A673 (cell line): Measurements from ENCODE around the gene AHRR. TPM values are rescaled to one million over a fixed set of nuclear protein-coding genes. Genes with fewer than 3 reads are reported as not detected.

Experiments used
- BruUV-seq: library from RNA; stranded (reverse); fragments of 400-500 nt; replicated peaks from 2 replicates; lab custom pipeline; 2021; lab: Mats Ljungman, UMichigan
- CTCF ChIA-PET: fragments of 300-600 bp; sonication (Branson Sonifier 250); formaldehyde crosslinking; loops from one replicate; lab custom pipeline; 2022; ENCODE audit warnings: antibody characterized with exemption; lab: Charles Lee
- POLR2A ChIA-PET: fragments of 300-600 bp; sonication (Branson Sonifier 250); formaldehyde crosslinking; loops from one replicate; lab custom pipeline; 2022; ENCODE audit warnings: antibody characterized with exemption; ENCODE audit not compliant: low non-redundant PET; lab: Charles Lee
- DNase-seq: peaks from one replicate; pipeline ENCODE4 v3.0.0-alpha.2; 2015; ENCODE audit warnings: low spot score
- H3K27ac ChIP-seq: fragments of 200-600 bp; sonication (generic); 2 replicates; pipeline ENCODE4 v1.5.1; 2016; ENCODE audit warnings: mixed run types, low read depth, mild to moderate bottlenecking, mixed read lengths, antibody characterized with exemption, low read length; ENCODE audit not compliant: poor library complexity, severe bottlenecking
- H3K27me3 ChIP-seq: fragments of 200-600 bp; sonication (generic); replicated peaks from 2 replicates; pipeline ENCODE4 v1.6.1; 2017; ENCODE audit warnings: mixed run types, low read depth, mild to moderate bottlenecking, mixed read lengths, antibody characterized with exemption, low read length; ENCODE audit not compliant: insufficient read depth, poor library complexity
- H3K36me3 ChIP-seq: fragments of 200-600 bp; sonication (generic); 2 replicates; pipeline ENCODE4 v1.6.1; 2016; ENCODE audit warnings: mixed run types, mild to moderate bottlenecking, mixed read lengths, antibody characterized with exemption, low read length; ENCODE audit not compliant: insufficient read depth, poor library complexity, severe bottlenecking
- H3K4me1 ChIP-seq: fragments of 200-600 bp; sonication (generic); 2 replicates; pipeline ENCODE4 v1.6.1; 2017; ENCODE audit warnings: mixed run types, mild to moderate bottlenecking, mixed read lengths, antibody characterized with exemption, low read length; ENCODE audit not compliant: insufficient read depth, poor library complexity, severe bottlenecking
- H3K4me3 ChIP-seq: fragments of 200-600 bp; sonication (generic); 2 replicates; pipeline ENCODE4 v1.5.1; 2016; ENCODE audit warnings: low read depth, mixed run types, mild to moderate bottlenecking, mixed read lengths, low read length; ENCODE audit not compliant: poor library complexity, severe bottlenecking
- H3K9me3 ChIP-seq: fragments of 200-600 bp; sonication (generic); 2 replicates; pipeline ENCODE4 v1.6.1; 2016; ENCODE audit warnings: mixed run types, low read depth, mild to moderate bottlenecking, mixed read lengths, antibody characterized with exemption, low read length; ENCODE audit not compliant: poor library complexity, severe bottlenecking
- EZH2 ChIP-seq: fragments of 200-600 bp; sonication (generic); IDR thresholded peaks from 2 replicates; pipeline ENCODE4 v1.6.1; 2017; ENCODE audit warnings: borderline replicate concordance, low read depth, mild to moderate bottlenecking, mixed read lengths, antibody characterized with exemption, low read length; ENCODE audit not compliant: poor library complexity, severe bottlenecking
- intact Hi-C: fragments of 100-400 bp; cut with micrococcal nuclease; formaldehyde crosslinking; loops from one replicate; pipeline ENCODE4 v1.10.0; 2022; ENCODE audit not compliant: unreplicated experiment
- total RNA-seq: library from RNA; stranded (reverse); gene quantifications from 2 replicates; pipeline ENCODE4 v1.2.3, GENCODE V29; 2021
- TF ChIP-seq, protein P1 (sequence below): fragments of 300-800, 200-600 bp; sonication (generic); conservative IDR thresholded peaks from 2 replicates; pipeline ENCODE4 v1.5.1; 2017; ENCODE audit warnings: low read depth, mild to moderate bottlenecking, antibody characterized with exemption, low read length, moderate library complexity, mixed read lengths

AHRR gene
- total RNA-seq, 1 experiment from 2014 or later, result 2.2 TPM

GRCh38 chr5:374631-375335, 53.3 kb downstream of the AHRR start:
- H3K27me3 ChIP-seq, result no peaks in the 10 kb centered on the region
- no peak for DNase-seq
- peaks cover 37% of the 10 kb centered on the region for H3K4me1 ChIP-seq
- intact Hi-C loops, result no loop called here
- H3K4me3 ChIP-seq, result peak overlapping the region; percentile 43
- no peaks in the 10 kb centered on the region for H3K36me3 ChIP-seq
- peak overlapping the region; percentile 72 for H3K27ac ChIP-seq
- no TSS peak for BruUV-seq
- ChIA-PET CTCF (no interaction called here), POLR2A (no interaction called here)
- TF ChIP-seq, protein P1, sequence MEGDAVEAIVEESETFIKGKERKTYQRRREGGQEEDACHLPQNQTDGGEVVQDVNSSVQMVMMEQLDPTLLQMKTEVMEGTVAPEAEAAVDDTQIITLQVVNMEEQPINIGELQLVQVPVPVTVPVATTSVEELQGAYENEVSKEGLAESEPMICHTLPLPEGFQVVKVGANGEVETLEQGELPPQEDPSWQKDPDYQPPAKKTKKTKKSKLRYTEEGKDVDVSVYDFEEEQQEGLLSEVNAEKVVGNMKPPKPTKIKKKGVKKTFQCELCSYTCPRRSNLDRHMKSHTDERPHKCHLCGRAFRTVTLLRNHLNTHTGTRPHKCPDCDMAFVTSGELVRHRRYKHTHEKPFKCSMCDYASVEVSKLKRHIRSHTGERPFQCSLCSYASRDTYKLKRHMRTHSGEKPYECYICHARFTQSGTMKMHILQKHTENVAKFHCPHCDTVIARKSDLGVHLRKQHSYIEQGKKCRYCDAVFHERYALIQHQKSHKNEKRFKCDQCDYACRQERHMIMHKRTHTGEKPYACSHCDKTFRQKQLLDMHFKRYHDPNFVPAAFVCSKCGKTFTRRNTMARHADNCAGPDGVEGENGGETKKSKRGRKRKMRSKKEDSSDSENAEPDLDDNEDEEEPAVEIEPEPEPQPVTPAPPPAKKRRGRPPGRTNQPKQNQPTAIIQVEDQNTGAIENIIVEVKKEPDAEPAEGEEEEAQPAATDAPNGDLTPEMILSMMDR, result no peak
- no peak for TF ChIP-seq EZH2
- H3K9me3 ChIP-seq, result no peaks in the 10 kb centered on the region

DNA sequence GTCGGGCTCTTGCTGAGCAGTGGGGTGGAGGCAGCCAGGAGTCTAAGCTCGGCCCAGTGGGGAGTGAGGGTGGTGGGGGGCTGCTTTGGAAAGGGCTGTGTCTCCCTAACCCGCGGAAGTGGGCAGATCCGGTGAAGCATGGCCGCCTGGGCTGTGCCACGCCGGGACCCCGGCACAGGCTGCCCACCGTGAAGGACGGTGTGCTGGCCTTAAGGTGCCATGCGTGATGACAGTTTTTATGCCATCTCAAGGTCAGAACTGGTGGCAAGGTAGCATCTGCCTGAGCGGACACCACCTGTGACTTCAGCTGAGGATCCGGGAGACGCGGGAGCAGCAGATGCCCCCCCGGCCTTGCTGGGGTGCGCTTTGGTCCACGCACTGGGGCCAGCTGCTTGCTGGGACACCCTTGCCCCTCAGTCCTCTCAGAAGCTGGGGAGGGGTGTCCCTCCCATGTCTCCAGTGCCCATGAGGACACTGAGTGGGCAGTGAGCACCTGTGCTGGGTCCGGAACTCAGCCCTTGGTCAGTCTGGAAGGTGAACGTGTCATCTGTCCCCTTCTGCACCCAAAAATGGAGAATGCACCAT, 53.9 kb downstream of the AHRR start:
- POLR2A ChIA-PET, result no interaction called here
- TF ChIP-seq, protein P1, result no peak
- TF ChIP-seq EZH2, result no peak
- H3K4me1 ChIP-seq, result peaks cover 37% of the 10 kb centered on the region
- intact Hi-C loops, result no loop called here
- BruUV-seq, result no TSS peak
- CTCF ChIA-PET, result no interaction called here
- DNase-seq, result no peak
- H3K36me3 ChIP-seq, result no peaks in the 10 kb centered on the region
- no peak overlapping the region for H3K4me3 ChIP-seq
- no peaks in the 10 kb centered on the region for H3K9me3 ChIP-seq
- H3K27ac ChIP-seq, result no peak overlapping the region
- H3K27me3 ChIP-seq, result no peaks in the 10 kb centered on the region

DNA sequence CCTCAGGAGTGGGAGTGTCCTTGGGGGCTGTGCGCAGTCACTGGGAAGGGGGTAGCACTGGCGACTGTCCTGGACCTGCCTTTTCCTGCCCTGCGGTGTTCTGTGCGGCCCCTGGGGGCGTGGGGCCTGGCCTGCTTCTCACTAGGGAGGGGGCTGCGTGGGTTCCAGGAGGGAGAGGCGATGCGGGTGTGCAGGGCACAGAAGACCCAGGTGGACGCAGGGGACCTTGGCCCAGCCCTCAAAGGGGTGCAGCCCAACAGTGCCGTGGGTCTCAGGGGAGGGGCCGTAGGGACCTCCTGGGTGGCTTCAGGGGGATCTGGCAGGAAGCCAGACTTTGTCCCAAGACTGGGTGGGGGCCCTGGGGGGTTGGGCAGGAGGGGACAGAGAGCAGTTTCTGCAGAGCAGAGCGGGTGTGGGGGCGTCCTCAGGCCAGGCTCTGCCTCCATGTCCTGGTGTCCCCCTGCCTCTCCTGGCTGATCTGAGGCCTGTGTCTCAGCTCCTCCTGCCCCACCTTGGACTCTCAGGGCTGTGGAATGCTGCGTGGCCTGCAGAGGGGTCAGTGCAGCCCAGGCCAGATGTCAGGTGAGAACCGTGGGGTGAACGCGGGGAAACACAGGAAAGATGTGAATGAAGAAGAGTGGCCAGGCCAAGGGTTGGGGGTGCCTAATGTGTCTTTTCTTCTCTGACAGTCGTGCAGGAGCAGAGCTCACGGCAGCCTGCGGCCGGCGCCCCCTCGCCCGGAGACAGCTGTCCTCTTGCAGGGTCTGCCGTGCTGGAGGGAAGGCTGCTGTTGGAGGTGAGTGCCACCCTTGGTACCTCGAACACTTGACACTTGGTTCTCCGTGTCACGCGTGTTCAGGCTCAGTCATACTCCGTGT, 54.6 kb downstream of the AHRR start:
- no peaks in the 10 kb centered on the region for H3K27me3 ChIP-seq
- ChIA-PET POLR2A (no interaction called here), CTCF (no interaction called here)
- no peaks in the 10 kb centered on the region for H3K36me3 ChIP-seq
- no peak overlapping the region for H3K4me3 ChIP-seq
- H3K9me3 ChIP-seq, result no peaks in the 10 kb centered on the region
- TF ChIP-seq EZH2, result no peak
- TF ChIP-seq, protein P1, result no peak
- H3K27ac ChIP-seq, result no peak overlapping the region
- peaks cover 35% of the 10 kb centered on the region for H3K4me1 ChIP-seq
- no peak for DNase-seq
- intact Hi-C loops, result no loop called here
- no TSS peak for BruUV-seq
